HCT116 (cell line): ENCODE measurements around the gene KCNE4.

Experiments used
- CEBPB ChIP-seq: IDR thresholded peaks from 2 replicates; pipeline ENCODE4 v1.6.1; 2012; ENCODE audit warnings: low read depth
- EGR1 ChIP-seq: IDR thresholded peaks from 2 replicates; pipeline ENCODE4 v1.6.1; 2012; ENCODE audit warnings: low read depth
- EZH2 ChIP-seq: fragments of 200-600 bp; sonication (generic); IDR thresholded peaks from 2 replicates; pipeline ENCODE4 v1.6.1; 2017; ENCODE audit warnings: antibody characterized with exemption, mixed run types
- EZH2phosphoT487 ChIP-seq: fragments of 200-600 bp; IDR thresholded peaks from 2 replicates; pipeline ENCODE4 v1.6.1; 2018; ENCODE audit warnings: antibody characterized with exemption, borderline replicate concordance
- FOSL1 ChIP-seq: IDR thresholded peaks from 2 replicates; pipeline ENCODE4 v1.6.1; 2012; ENCODE audit warnings: low read depth
- JUND ChIP-seq: IDR thresholded peaks from 2 replicates; pipeline ENCODE4 v1.6.1; 2012
- MAX ChIP-seq: IDR thresholded peaks from 2 replicates; pipeline ENCODE4 v1.6.1; 2012
- POLR2A ChIP-seq: IDR thresholded peaks from 2 replicates; pipeline ENCODE4 v1.7.0; 2011; ENCODE audit warnings: borderline replicate concordance; ENCODE audit not compliant: insufficient read depth, insufficient read length; ENCODE audit errors: extremely low read depth
- POLR2AphosphoS5 ChIP-seq: IDR thresholded peaks from 2 replicates; pipeline ENCODE4 v1.6.1; 2011; ENCODE audit warnings: mild to moderate bottlenecking, low read depth, low read length, moderate library complexity
- SIN3A ChIP-seq: IDR thresholded peaks from 2 replicates; pipeline ENCODE4 v1.6.1; 2012; ENCODE audit warnings: low read depth
- YY1 ChIP-seq: IDR thresholded peaks from 2 replicates; pipeline ENCODE4 v1.6.1; 2011; ENCODE audit warnings: low read length, low read depth, moderate library complexity, mild to moderate bottlenecking; ENCODE audit not compliant: insufficient replicate concordance; ENCODE audit errors: extremely low read depth
- ZBTB33 ChIP-seq: IDR thresholded peaks from 2 replicates; pipeline ENCODE4 v1.6.1; 2011; ENCODE audit warnings: mild to moderate bottlenecking, low read length, moderate library complexity; ENCODE audit not compliant: insufficient replicate concordance; ENCODE audit errors: extremely low read depth
- TF ChIP-seq, protein P1 (sequence below): IDR thresholded peaks from 2 replicates; pipeline ENCODE4 v1.6.1; 2012; ENCODE audit warnings: low read depth
- TF ChIP-seq, protein P2 (sequence below), 3 experiments: fragments of 200-600 bp in 1 of 3; sonication (generic) in 1 of 3; IDR thresholded peaks in 2 of 3; conservative IDR thresholded peaks in 1 of 3; 2 replicates each; pipeline ENCODE4 v1.5.1; 2012 to 2017; ENCODE audit warnings: low read depth in 2 of 3, low read length in 2 of 3, antibody characterized with exemption in 1 of 3, borderline replicate concordance in 1 of 3, control low read depth in 1 of 3, mild to moderate bottlenecking in 1 of 3, mixed read lengths in 1 of 3, mixed run types in 1 of 3, moderate library complexity in 1 of 3; ENCODE audit not compliant: insufficient read depth in 1 of 3

DNA sequence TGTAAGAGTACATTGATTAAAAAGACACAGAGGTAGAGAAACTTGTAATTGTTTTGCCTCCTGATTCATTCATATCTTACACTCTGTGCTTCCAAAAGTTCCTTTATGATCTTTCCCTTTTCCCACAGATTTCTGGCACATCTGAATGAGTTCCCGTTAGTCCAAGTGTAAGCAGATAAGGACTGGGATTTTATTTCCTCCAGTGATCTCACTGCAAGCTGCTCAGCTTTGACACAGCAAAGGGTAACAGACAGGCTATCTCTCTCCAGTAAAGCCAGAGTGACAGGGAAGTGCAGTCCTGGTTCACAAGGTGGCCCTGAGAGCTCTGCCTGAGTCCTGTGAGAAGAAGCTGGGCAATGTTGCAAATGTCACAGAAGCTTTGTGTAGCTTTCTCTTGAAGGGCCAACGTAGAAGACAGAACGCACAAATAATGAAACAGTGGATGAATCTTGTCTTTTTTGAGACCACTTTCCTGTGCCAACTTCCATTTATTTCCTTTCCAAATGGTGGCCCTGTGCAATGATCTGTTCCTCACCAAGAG is 32.5 kb upstream of the KCNE4 start:
- TF ChIP-seq MAX (no peak), EGR1 (no peak), POLR2A (no peak), EZH2 (no peak), EZH2phosphoT487 (no peak), FOSL1 (no peak), ZBTB33 (no peak), POLR2AphosphoS5 (no peak), SIN3A (no peak), YY1 (no peak), CEBPB (no peak), JUND (no peak)
- TF ChIP-seq, protein P1, sequence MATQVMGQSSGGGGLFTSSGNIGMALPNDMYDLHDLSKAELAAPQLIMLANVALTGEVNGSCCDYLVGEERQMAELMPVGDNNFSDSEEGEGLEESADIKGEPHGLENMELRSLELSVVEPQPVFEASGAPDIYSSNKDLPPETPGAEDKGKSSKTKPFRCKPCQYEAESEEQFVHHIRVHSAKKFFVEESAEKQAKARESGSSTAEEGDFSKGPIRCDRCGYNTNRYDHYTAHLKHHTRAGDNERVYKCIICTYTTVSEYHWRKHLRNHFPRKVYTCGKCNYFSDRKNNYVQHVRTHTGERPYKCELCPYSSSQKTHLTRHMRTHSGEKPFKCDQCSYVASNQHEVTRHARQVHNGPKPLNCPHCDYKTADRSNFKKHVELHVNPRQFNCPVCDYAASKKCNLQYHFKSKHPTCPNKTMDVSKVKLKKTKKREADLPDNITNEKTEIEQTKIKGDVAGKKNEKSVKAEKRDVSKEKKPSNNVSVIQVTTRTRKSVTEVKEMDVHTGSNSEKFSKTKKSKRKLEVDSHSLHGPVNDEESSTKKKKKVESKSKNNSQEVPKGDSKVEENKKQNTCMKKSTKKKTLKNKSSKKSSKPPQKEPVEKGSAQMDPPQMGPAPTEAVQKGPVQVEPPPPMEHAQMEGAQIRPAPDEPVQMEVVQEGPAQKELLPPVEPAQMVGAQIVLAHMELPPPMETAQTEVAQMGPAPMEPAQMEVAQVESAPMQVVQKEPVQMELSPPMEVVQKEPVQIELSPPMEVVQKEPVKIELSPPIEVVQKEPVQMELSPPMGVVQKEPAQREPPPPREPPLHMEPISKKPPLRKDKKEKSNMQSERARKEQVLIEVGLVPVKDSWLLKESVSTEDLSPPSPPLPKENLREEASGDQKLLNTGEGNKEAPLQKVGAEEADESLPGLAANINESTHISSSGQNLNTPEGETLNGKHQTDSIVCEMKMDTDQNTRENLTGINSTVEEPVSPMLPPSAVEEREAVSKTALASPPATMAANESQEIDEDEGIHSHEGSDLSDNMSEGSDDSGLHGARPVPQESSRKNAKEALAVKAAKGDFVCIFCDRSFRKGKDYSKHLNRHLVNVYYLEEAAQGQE = no peak
- TF ChIP-seq, protein P2, sequence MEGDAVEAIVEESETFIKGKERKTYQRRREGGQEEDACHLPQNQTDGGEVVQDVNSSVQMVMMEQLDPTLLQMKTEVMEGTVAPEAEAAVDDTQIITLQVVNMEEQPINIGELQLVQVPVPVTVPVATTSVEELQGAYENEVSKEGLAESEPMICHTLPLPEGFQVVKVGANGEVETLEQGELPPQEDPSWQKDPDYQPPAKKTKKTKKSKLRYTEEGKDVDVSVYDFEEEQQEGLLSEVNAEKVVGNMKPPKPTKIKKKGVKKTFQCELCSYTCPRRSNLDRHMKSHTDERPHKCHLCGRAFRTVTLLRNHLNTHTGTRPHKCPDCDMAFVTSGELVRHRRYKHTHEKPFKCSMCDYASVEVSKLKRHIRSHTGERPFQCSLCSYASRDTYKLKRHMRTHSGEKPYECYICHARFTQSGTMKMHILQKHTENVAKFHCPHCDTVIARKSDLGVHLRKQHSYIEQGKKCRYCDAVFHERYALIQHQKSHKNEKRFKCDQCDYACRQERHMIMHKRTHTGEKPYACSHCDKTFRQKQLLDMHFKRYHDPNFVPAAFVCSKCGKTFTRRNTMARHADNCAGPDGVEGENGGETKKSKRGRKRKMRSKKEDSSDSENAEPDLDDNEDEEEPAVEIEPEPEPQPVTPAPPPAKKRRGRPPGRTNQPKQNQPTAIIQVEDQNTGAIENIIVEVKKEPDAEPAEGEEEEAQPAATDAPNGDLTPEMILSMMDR (IDR thresholded peaks at IDR 0.05 in 2 of 3, conservative IDR thresholded peaks at IDR 0.05 in 1 of 3; ENCODE audit: borderline replicate concordance in 1 of 3, insufficient read depth in 1 of 3, low read depth in 2 of 3, low read length in 2 of 3) = no peak
